HepG2 (cell line): ENCODE measurements around the gene HAT1. TPM values are rescaled to one million over a fixed set of nuclear protein-coding genes. Genes with fewer than 3 reads are reported as not detected.

Experiments
- ATAC-seq: fragments of 200-7000 bp; cut with Tn5 transposase; 3 replicates; pipeline ENCODE4 v1.9.1; 2020; ENCODE audit warnings: mild to moderate bottlenecking, moderate library complexity
- BruUV-seq: library from RNA; stranded (reverse); fragments of 400-500 nt; replicated peaks from 2 replicates; lab custom pipeline; 2021; lab: Mats Ljungman, UMichigan
- CTCF ChIA-PET: fragments of 300-600 bp; formaldehyde crosslinking; extraction: SDS; loops from one replicate; lab custom pipeline; 2021; ENCODE audit warnings: low total read pairs, inconsistent platforms, low intra/inter-chr PET ratio; lab: Yijun Ruan, JAX
- POLR2A ChIA-PET: fragments of 350-600 bp; sonication (Branson Sonifier 250); formaldehyde crosslinking; loops from one replicate; lab custom pipeline; 2020; ENCODE audit warnings: antibody characterized with exemption, inconsistent platforms; lab: Yijun Ruan, JAX
- DNase-seq: peaks from one replicate; pipeline ENCODE4 v3.0.0-alpha.2; 2015; ENCODE audit warnings: low spot score
- FAIRE-seq: peaks from 3 replicates; lab custom pipeline; 2011; peaks lifted over from hg19 to GRCh38; lab: Jason Lieb, UNC
- H2AFZ ChIP-seq: one replicate; pipeline ENCODE4 v1.6.1; 2011; ENCODE audit warnings: low read length, inconsistent platforms
- H3K27ac ChIP-seq: fragments of 300-600 bp; 3 replicates; pipeline ENCODE4 v1.8.0; 2011; ENCODE audit warnings: mixed run types, mild to moderate bottlenecking, mixed read lengths, low read length, inconsistent platforms; ENCODE audit not compliant: insufficient read depth; ENCODE audit errors: extremely low read length
- H3K27me3 ChIP-seq, 2 experiments: fragments of 200-600 bp in 1 of 2; 2 replicates in 1 of 2; 3 replicates in 1 of 2; pipeline versions ENCODE4 v1.6.0 to v1.8.0; 2011; ENCODE audit warnings: low read length in 2 of 2, mild to moderate bottlenecking in 2 of 2, moderate library complexity in 2 of 2, inconsistent platforms in 1 of 2; ENCODE audit not compliant: insufficient read depth in 2 of 2, control insufficient read depth in 1 of 2
- H3K36me3 ChIP-seq, 2 experiments: fragments of 200-600 bp in 1 of 2; replicated peaks in 1 of 2; 2 replicates in 1 of 2; 3 replicates in 1 of 2; pipeline versions ENCODE4 v1.5.1 to v1.8.0; 2011; ENCODE audit warnings: low read length in 2 of 2, inconsistent platforms in 1 of 2; ENCODE audit not compliant: insufficient read depth in 2 of 2, control insufficient read depth in 1 of 2
- H3K4me1 ChIP-seq: 2 replicates; pipeline ENCODE4 v1.5.1; 2012; ENCODE audit warnings: low read length, inconsistent platforms; ENCODE audit not compliant: insufficient read depth
- H3K4me2 ChIP-seq: 2 replicates; pipeline ENCODE4 v1.6.0; 2011; ENCODE audit warnings: low read depth, low read length, inconsistent platforms
- H3K4me3 ChIP-seq, 3 experiments: fragments of 200-600 bp in 1 of 3; sonication (generic), shearing (Covaris generic) in 1 of 3; replicated peaks in 1 of 3; 2 replicates each; pipeline ENCODE4 v1.5.1; 2011 to 2016; ENCODE audit warnings: low read length in 3 of 3, inconsistent platforms in 2 of 3, low read depth in 2 of 3, mild to moderate bottlenecking in 2 of 3, control low read depth in 1 of 3, mixed read lengths in 1 of 3; ENCODE audit not compliant: insufficient read depth in 1 of 3
- H3K79me2 ChIP-seq: one replicate; pipeline ENCODE4 v1.6.1; 2011; ENCODE audit warnings: low read length, inconsistent platforms; ENCODE audit not compliant: insufficient read depth
- H3K9ac ChIP-seq: 2 replicates; pipeline ENCODE4 v1.6.0; 2011; ENCODE audit warnings: mild to moderate bottlenecking, low read depth, low read length, inconsistent platforms; ENCODE audit not compliant: insufficient read depth
- H3K9me3 ChIP-seq: 2 replicates; pipeline ENCODE4 v1.5.1; 2012; ENCODE audit warnings: mild to moderate bottlenecking, low read length
- H4K20me1 ChIP-seq: 2 replicates; pipeline ENCODE4 v1.6.0; 2011; ENCODE audit warnings: inconsistent platforms, mild to moderate bottlenecking, low read length, moderate library complexity; ENCODE audit not compliant: insufficient read depth
- CTCF ChIP-seq: sonication (generic); formaldehyde crosslinking; IDR thresholded peaks from 2 replicates; pipeline ENCODE4 v1.5.0; 2020; ENCODE audit warnings: mild to moderate bottlenecking, missing genetic modification reagents, moderate library complexity
- PPARG ChIP-seq: conservative IDR thresholded peaks from 2 replicates; pipeline ENCODE4 v1.6.1; 2016; ENCODE audit warnings: missing biosample characterization, missing genetic modification reagents
- STAG1 ChIP-seq: sonication (generic); formaldehyde crosslinking; IDR thresholded peaks from 2 replicates; pipeline ENCODE4 v1.4.0; 2020; ENCODE audit warnings: missing genetic modification reagents
- TIGD3 ChIP-seq: sonication (generic); formaldehyde crosslinking; IDR thresholded peaks from 2 replicates; pipeline ENCODE4 v1.5.1; 2020; ENCODE audit warnings: mild to moderate bottlenecking, missing genetic modification reagents, borderline replicate concordance
- ZBTB10 ChIP-seq: sonication (generic); formaldehyde crosslinking; IDR thresholded peaks from 2 replicates; pipeline ENCODE4 v1.4.0; 2020; ENCODE audit warnings: missing genetic modification reagents, borderline replicate concordance
- ZBTB37 ChIP-seq: sonication (generic); formaldehyde crosslinking; IDR thresholded peaks from 2 replicates; pipeline ENCODE4 v1.4.0; 2020; ENCODE audit warnings: mild to moderate bottlenecking, missing genetic modification reagents
- ZNF138 ChIP-seq: sonication (generic); formaldehyde crosslinking; IDR thresholded peaks from 2 replicates; pipeline ENCODE4 v1.5.0; 2020; ENCODE audit warnings: mild to moderate bottlenecking, low read depth, missing genetic modification reagents
- ZNF543 ChIP-seq: sonication (generic); formaldehyde crosslinking; IDR thresholded peaks from 2 replicates; pipeline ENCODE4 v1.4.0; 2020; ENCODE audit warnings: mild to moderate bottlenecking, missing genetic modification reagents
- WGBS: methylation state at CpG from one replicate; pipeline ENCODE4 v1.1.6; 2017; ENCODE audit warnings: low lambda C conversion rate; 5-methylcytosine and 5-hydroxymethylcytosine counted together
- in situ Hi-C: cut with HindIII; loops from 2 replicates; pipeline ENCODE4 v1.10.0; 2017; ENCODE audit warnings: low pct_unique_long_range_greater_than_20kb; ENCODE audit not compliant: extremely low pct_ligation_motif_present
- intact Hi-C: fragments of 100-400 bp; cut with micrococcal nuclease; formaldehyde crosslinking; loops from one replicate; pipeline ENCODE4 v1.10.0; 2022; ENCODE audit not compliant: unreplicated experiment
- polyA plus RNA-seq, 8 experiments: library from polyadenylated mRNA; depleted of rRNA in 3 of 8; stranded (reverse) in 7 of 8; unstranded in 1 of 8; fragments of >200 nt; fragmentation: Illumina TruSeq in 4 of 8; extraction: Trizol in 4 of 8; gene quantifications; 2 replicates each; pipeline versions ENCODE4 v1.2.1 to v1.2.3, GENCODE V29; 2011 to 2016; ENCODE audit warnings: low read depth in 4 of 8, missing spikeins in 1 of 8, mixed read lengths in 1 of 8; ENCODE audit not compliant: insufficient read depth in 1 of 8
- total RNA-seq, 5 experiments: library from RNA; depleted of rRNA; stranded (reverse); fragments of >200 nt; fragmentation: Illumina TruSeq; extraction: Trizol; gene quantifications; 2 replicates each; pipeline ENCODE4 v1.2.3, GENCODE V29; 2016; ENCODE audit warnings: low read depth in 1 of 5

Gene HAT1
- total and polyA plus RNA-seq, 2 of the 13 experiments (the other 11 are each of a cell fraction or from before 2014, with no cell fraction given) = 45.4 to 119 TPM

- TF ChIP-seq ZBTB37 (CRISPR knock-in tag) (no peak), ZNF138 (no peak), ZBTB10 (no peak), ZNF543 (no peak), PPARG (CRISPR knock-in tag) (no peak)
Observed at GRCh38 chr2:171882089-171882769, 40.0 kb upstream of the HAT1 start (continued).

- Histone ChIP-seq H2AFZ (no peak overlapping the region), H4K20me1 (no peaks in the 10 kb centered on the region), H3K9me3 (no peaks in the 10 kb centered on the region), H3K4me1 (peaks cover 11% of the 10 kb centered on the region), H3K36me3 (no peaks in the 10 kb centered on the region), H3K4me2 (no peak overlapping the region), H3K27me3 (no peaks in the 10 kb centered on the region), H3K9ac (no peak overlapping the region), H3K79me2 (no peaks in the 10 kb centered on the region), H3K4me3 (no peak overlapping the region), H3K27ac (no peak overlapping the region)
- WGBS = 91% methylated on average over 5 of the region's 5 CpGs
- FAIRE-seq (no peak), DNase-seq (no peak)
- intact Hi-C loops = no loop called here
- no peak for TF ChIP-seq TIGD3
- TF ChIP-seq STAG1 (CRISPR knock-in tag) = 0 out of 2 replicates have a peak, but pooled peaks have one; percentile 6
- 0 out of 2 replicates have a peak, but pooled peaks have one; percentile 10 for TF ChIP-seq CTCF (CRISPR knock-in tag)
- TF ChIP-seq, all 625 proteins: peak for 2
- ChIA-PET CTCF (no interaction called here), POLR2A (interaction anchor here (1.1 kb wide), 1 partner anchor 11 kb away, joined by 4 read pairs; the partner anchor contains the start of gene SLC25A12)
- in situ Hi-C loops = no loop called here
- ATAC-seq = peak; percentile 57; the same call in 2 of the 3 replicates
- no TSS peak for BruUV-seq
Observed at GRCh38 chr2:171883275-171883893, 38.9 kb upstream of the HAT1 start.
